KBM-7 (cell line): Measurements from ENCODE around the gene LAMB4.
A peak's percentile ranks its signal among the peaks of the same experiment; 100 is the strongest.

ENCODE experiments used
- DNase-seq: peaks from one replicate; pipeline ENCODE4 v3.0.0-alpha.2; 2015
- in situ Hi-C: fragments of 300-500 bp; cut with MboI; formaldehyde crosslinking; loops from 2 replicates; pipeline ENCODE4 v1.14.3; 2020; ENCODE audit warnings: low sequenced_read_pairs, low pct_unique_long_range_greater_than_20kb, mixed read lengths

LAMB4 gene

GRCh38 chr7:108143658-108144420 is 13.7 kb upstream of the LAMB4 start:
- DNase-seq = no peak
- in situ Hi-C loops = no loop called here

GRCh38 chr7:108142675-108143259 is 12.6 kb upstream of the LAMB4 start:
- no peak for DNase-seq
- in situ Hi-C loops = no loop called here

DNA sequence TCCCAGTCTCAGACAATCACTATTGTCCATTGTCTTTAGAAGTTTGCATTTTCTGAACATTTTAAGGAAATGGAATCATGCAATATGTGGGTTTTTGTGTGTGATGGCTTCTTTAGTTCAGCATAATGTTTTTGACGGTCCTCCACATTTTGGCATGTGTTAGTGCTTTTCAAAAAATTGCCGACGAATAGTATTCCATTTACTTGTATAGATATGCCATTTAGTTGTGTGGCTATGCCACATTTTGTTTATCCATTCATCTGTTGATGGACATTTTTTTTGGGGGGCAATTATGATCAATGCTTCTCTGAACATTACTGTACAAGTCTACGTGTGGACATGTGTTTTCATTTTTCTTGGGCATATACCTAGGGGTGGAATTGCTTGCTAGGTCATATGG is 12.0 kb upstream of the LAMB4 start:
- in situ Hi-C loops = no loop called here

GRCh38 chr7:108140671-108141070 is 10.5 kb upstream of the LAMB4 start:
- in situ Hi-C loops = no loop called here
- no peak for DNase-seq

More for the DNA sequence above, 12.0 kb upstream of the LAMB4 start:
- no peak for DNase-seq

GRCh38 chr7:108138911-108139310 is 8.8 kb upstream of the LAMB4 start:
- DNase-seq = no peak
- in situ Hi-C loops = no loop called here

- DNase-seq = no peak
- in situ Hi-C loops = no loop called here
Measured at GRCh38 chr7:108137993-108138392, 7.8 kb upstream of the LAMB4 start.

- no peak for DNase-seq
- in situ Hi-C loops = no loop called here
Measured at GRCh38 chr7:108137040-108137439, 6.9 kb upstream of the LAMB4 start.

GRCh38 chr7:108136191-108136688 is 6.1 kb upstream of the LAMB4 start:
- in situ Hi-C loops = no loop called here
- DNase-seq = peak; percentile 97

GRCh38 chr7:108135446-108136190 is 5.5 kb upstream of the LAMB4 start:
- peak; percentile 95 for DNase-seq
- in situ Hi-C loops = no loop called here

GRCh38 chr7:108134486-108134885 is 4.3 kb upstream of the LAMB4 start:
- in situ Hi-C loops = no loop called here
- DNase-seq = no peak

DNA sequence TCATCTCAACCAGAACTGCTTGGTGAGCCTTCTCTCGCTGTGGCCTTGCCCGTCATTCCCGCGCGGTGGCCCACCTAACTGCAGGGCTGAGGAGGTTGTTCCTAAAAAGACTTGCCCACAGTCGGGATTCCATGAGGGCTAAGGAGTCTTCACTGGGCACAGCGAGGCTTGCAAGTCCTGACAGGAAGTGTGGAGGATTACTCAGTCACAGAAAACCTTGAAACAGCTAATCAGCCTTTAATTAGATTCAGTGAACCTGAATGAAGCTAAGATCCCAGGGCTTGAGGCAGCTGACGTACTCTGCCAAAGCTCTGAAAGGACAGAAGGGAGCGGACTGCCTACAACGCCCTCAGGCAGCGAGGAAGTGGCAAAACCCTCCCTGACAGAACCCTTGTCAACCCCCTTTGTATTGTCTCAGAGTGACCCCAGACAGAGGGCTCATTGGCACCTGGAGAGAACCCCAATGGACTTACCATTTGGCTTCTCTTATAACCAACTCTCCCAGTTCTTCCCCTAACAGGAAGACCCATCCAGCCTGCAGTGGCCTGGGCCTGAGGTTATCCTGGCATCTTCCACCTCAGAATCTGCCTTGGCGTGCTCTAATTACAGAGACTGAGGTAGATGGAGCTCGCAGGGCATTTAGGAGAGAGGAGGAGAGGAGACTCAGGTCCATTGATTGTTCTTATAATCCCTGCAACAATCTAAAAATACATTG is 2.5 kb upstream of the LAMB4 start:
- in situ Hi-C loops = no loop called here
- DNase-seq = peak; percentile 42

GRCh38 chr7:108129018-108129965 is 869 bp downstream of the LAMB4 start:
- in situ Hi-C loops = no loop called here
- no peak for DNase-seq

DNA sequence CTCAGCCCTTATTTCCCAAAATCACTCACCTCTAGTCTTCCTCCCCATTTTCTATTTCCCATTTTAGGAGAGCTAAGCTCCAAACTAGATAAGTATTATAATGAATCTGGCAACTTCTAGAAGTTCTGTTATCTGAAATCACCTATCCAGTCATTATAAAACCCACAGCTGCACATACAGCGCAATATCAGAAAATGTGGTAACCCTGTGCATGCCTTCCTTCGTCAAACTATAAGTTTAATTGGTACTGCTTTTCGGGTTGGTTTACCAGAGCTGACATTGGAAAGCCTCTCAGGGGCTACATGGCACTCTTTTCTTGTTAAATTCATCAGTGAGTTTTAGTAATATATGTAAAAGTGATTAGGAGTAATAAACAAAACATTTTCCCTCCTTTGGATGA is 1.6 kb downstream of the LAMB4 start:
- in situ Hi-C loops = no loop called here
- DNase-seq = no peak

GRCh38 chr7:108127461-108127860 is 2.7 kb downstream of the LAMB4 start:
- DNase-seq = no peak
- in situ Hi-C loops = no loop called here

- in situ Hi-C loops = no loop called here
- no peak for DNase-seq
Measured at GRCh38 chr7:108124820-108125219, 5.3 kb downstream of the LAMB4 start.

GRCh38 chr7:108122181-108122580 is 8.0 kb downstream of the LAMB4 start:
- in situ Hi-C loops = no loop called here
- no peak for DNase-seq

DNA sequence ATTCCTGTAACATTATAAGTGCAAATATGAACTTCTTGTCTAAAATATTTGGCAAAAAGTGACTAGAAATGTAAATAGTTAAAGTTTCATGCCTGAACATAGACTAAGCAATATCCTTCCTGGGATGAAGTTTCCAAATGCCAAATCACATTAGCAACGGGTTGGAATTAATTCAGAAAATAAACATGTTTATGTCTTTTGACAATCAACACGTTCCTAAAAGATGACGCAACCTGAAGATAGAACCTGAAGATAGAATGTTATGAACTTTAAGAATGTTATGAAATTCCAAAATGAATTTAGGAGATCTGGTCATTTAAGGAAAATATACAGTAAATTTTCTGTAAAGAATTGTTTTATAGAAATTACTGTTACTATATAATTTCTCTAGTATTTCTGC is 9.2 kb downstream of the LAMB4 start:
- no peak for DNase-seq
- in situ Hi-C loops = no loop called here

DNA sequence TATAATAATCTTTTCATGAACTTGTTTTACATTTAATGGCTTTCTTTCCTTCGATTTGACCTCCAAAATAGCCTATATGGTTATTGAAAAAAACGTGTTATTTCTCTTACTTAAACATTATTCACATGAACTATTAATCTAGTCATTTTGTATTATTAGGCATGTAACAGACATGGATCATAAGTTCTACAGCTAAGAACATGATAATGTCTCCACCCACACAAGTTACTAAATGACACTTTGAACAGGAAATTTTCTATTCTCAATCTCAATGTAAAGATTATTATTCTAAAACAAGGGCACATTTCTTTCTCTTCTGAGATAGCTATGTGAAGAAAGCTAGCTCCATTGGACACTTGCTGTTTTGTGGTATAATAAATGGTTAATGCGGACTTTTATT is 10.0 kb downstream of the LAMB4 start:
- in situ Hi-C loops = no loop called here

GRCh38 chr7:108118959-108119358 is 11.2 kb downstream of the LAMB4 start:
- in situ Hi-C loops = no loop called here
- no peak for DNase-seq

More for the DNA sequence above, 10.0 kb downstream of the LAMB4 start:
- DNase-seq = no peak
